ENCODE measurements around the gene EHBP1.
A peak's percentile ranks its signal among the peaks of the same experiment; 100 is the strongest.

The EHBP1 gene

DNA sequence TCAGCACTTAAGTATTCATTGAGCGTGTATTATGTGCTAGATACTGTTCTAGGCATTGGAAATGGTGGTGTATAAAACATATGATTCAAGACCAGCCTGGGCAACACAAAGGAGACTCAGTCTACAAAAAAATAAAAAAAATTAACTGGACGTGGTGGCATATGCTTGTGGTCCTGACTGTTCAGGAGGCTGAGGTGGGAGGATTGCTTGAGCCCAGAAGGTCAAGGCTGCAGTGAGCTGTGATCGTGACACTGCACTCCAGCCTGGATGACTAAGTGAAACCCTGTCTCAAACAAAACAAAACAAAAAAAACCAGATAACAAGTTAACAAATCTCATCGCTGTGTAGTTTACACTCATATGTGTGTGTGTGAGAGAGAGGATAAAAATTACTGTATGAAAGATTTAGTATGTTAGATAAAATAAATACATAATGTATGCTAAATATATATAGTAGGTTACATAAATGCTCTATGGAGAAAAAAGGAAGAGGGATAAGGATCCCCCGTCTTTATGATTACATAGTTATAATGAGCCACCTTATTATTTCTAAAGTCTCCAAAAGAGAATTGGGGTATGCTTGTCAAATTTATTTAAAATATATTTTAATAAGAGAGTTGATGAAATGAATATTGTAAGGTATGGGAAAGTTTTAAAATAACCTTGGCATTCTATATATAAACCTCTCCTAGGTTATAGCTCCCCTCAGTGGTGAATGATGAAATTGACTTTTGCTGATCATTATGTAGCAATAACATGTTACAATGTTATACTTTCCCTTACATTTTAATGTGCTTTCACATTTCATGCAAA, 69.2 kb downstream of the EHBP1 start:
- no peak overlapping the region for H3K4me3 Mint-ChIP-seq
- no peaks in the 10 kb centered on the region for H3K27me3 Mint-ChIP-seq
- no peak for DNase-seq
- ATAC-seq, result no peak
- no peaks in the 10 kb centered on the region for H3K9me3 Mint-ChIP-seq
- no peaks in the 10 kb centered on the region for H3K4me1 Mint-ChIP-seq
- H3K27ac Mint-ChIP-seq, result no peak overlapping the region

DNA sequence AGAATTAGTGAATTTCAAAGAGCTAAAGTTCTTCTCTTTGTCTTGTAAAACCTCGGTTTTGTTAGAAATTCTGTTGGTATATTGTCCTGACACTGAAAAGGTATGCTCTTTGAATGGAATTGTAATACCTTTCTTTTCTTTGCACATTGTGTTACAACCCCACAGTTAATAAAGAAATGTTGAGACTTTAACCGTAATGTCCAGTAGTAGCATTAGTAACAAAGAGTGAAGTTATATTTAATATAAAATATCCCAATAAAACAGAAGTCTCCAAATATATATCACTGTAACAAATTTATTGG, 69.8 kb downstream of the EHBP1 start:
- DNase-seq, result no peak
- no peaks in the 10 kb centered on the region for H3K4me1 Mint-ChIP-seq
- H3K27ac Mint-ChIP-seq, result no peak overlapping the region
- no peaks in the 10 kb centered on the region for H3K27me3 Mint-ChIP-seq
- no peaks in the 10 kb centered on the region for H3K9me3 Mint-ChIP-seq
- H3K4me3 Mint-ChIP-seq, result no peak overlapping the region
- ATAC-seq, result no peak

DNA sequence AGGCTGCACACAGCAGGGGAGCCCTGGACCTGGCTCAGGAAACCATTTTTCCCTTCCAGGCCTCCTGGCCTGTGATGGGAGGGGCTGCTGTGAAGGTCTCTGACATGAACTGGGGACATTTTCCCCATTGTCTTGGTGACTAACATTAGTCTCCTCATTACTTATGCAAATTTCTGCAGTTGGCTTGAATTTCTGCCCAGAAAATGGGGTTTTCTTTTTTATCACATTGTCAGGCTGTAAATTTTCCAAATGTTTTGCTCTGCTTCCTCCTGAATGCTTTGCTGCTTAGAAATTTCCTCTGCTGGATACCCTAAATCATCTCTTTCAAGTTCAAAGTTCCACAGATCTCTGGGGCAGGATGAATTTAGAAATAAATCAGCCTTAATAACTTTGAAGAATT, 78.2 kb downstream of the EHBP1 start:
- DNase-seq, result no peak
- H3K4me1 Mint-ChIP-seq, result peaks cover 6% of the 10 kb centered on the region

DNA sequence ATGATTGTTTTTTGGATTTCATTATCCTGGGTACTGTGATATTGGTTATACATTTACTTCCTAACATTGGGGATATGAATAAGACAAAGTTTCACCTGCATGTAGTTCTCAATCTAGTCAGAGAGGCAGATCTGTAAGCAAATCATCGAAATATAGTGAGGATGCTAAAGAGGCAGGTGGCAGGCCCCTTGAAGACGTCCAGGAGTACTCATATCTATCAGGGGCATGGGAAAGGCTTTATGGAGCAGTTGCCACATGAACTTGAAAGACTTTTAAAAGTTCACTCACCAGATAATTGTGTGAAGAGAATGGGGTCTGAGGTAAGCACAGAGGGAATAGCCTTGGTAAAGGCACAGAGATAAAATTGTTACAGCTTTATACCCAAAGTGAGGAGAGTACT, 78.8 kb downstream of the EHBP1 start:
- Mint-ChIP-seq H3K27me3 (no peaks in the 10 kb centered on the region), H3K4me1 (peaks cover 6% of the 10 kb centered on the region), H3K27ac (no peak overlapping the region), H3K9me3 (peaks cover 6 to 10% of the 10 kb centered on the region in 2 donors), H3K4me3 (no peak overlapping the region)
- ATAC-seq, result no peak
- DNase-seq, result no peak

More for the DNA sequence above, 78.2 kb downstream of the EHBP1 start:
- H3K27ac Mint-ChIP-seq, result no peak overlapping the region
- peaks cover 6 to 10% of the 10 kb centered on the region in 2 donors for H3K9me3 Mint-ChIP-seq
- ATAC-seq, result no peak
- H3K27me3 Mint-ChIP-seq, result no peaks in the 10 kb centered on the region
- no peak overlapping the region for H3K4me3 Mint-ChIP-seq

DNA sequence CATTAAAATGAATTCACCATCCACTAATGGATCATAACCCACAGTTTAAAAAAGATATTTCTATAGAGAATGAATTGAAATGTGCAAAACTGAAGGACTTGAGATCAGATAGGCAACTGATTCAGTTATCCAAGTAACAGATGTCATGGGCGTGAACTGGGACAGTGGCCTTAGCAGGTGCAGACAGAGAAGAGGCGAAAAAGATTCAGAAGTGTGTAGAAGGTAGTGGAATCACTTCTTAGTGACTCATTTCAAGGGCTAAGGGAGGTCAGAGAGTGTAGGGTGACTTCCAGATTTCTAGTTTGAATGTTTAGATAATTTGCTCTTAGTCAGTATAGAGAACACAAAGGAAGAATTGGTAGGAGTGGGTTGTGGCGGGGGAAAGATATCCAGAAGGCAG, 79.7 kb downstream of the EHBP1 start:
- no peak for DNase-seq
- ATAC-seq, result peak; percentile 54
- Mint-ChIP-seq H3K27me3 (no peaks in the 10 kb centered on the region), H3K9me3 (peaks cover 6 to 10% of the 10 kb centered on the region in 2 donors), H3K27ac (no peak overlapping the region), H3K4me3 (no peak overlapping the region), H3K4me1 (peaks cover 15% of the 10 kb centered on the region)

DNA sequence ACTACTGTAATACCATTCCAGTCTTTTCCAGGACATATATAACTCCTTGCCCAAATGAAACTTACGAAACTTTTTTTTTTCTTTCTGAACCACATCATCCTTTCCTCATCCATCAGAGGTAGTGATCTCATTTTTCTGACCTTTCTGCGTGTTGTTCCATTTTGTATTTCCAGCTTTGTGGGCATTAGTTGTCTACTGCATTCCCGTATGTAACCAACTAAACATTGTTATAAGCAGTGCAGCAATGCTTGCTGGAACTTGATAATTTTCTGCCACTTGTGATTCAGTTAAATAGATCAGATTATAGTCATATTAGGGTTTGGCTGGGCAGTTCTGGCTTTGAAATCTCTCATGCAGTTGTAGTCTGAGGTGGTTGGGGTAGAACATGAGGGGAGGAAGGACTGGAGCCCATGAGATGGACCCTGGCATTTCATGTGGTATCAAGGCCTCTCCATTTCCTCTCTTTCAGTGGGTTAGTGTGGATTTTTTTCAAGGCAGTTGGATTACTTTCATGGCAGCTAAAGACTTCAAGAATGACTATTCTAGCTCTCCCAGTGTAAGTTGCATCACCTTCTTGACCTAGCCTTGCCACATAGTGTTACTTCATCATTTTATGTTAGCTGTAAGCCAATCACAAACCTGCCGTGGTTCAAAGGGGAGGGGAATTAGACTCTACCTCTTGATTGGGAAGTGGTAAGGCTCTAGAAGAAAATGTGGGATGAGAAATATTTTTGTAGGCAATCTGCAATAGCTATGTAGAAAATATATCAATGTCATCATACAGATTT, 80.5 kb downstream of the EHBP1 start:
- Mint-ChIP-seq H3K9me3 (peaks cover 6 to 10% of the 10 kb centered on the region in 2 donors), H3K27me3 (no peaks in the 10 kb centered on the region), H3K27ac (peak overlapping the region in 1 of 2 donors; percentile 54), H3K4me1 (peaks cover 15% of the 10 kb centered on the region), H3K4me3 (no peak overlapping the region)
- ATAC-seq (peak; percentile 64), DNase-seq (no peak)

DNA sequence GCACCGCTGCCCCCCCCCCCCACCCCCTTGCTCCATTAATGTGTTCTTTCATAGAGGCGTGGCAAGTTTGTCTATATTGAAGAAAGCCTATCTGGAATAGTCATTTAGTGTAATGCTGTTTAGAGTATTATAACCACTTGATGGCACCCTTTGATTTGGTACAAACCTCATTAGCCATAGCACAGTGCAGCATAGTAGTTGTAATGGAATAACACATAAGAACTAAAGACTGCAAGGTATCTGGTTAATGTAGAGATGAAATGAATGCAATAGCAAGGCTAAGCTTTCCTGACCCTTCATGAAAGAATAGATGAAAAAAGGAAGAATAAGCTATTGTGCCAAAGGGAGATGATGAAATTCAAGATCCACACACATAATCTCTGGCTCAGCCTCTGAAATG, 81.9 kb downstream of the EHBP1 start:
- no peaks in the 10 kb centered on the region for H3K27me3 Mint-ChIP-seq
- ATAC-seq, result peak; percentile 84
- no peak overlapping the region for H3K27ac Mint-ChIP-seq
- no peak overlapping the region for H3K4me3 Mint-ChIP-seq
- DNase-seq, result no peak
- peaks cover 15% of the 10 kb centered on the region for H3K4me1 Mint-ChIP-seq
- peaks cover 6 to 10% of the 10 kb centered on the region in 2 donors for H3K9me3 Mint-ChIP-seq

DNA sequence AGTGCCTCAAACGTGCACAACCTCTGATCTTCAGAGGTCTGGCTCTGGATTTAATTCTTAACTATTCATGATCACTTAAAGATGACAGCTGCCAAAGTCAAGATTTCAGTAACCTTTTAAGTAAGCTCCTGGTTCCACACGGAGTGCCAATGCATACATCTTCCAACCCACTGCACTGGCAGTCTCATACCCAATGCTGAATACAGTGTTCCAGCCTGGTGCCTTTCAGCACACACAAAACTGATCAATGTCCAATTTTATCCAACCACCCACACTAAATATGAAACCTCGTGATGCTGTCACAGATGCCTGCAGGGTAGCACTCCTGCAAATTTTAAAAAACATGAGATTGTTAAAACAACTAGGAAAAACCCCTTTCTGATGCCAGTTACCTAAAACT, 84.0 kb downstream of the EHBP1 start:
- DNase-seq, result no peak
- Mint-ChIP-seq H3K9me3 (no peaks in the 10 kb centered on the region), H3K4me1 (peaks cover 15% of the 10 kb centered on the region), H3K27me3 (no peaks in the 10 kb centered on the region), H3K27ac (no peak overlapping the region), H3K4me3 (no peak overlapping the region)
- ATAC-seq, result no peak

DNA sequence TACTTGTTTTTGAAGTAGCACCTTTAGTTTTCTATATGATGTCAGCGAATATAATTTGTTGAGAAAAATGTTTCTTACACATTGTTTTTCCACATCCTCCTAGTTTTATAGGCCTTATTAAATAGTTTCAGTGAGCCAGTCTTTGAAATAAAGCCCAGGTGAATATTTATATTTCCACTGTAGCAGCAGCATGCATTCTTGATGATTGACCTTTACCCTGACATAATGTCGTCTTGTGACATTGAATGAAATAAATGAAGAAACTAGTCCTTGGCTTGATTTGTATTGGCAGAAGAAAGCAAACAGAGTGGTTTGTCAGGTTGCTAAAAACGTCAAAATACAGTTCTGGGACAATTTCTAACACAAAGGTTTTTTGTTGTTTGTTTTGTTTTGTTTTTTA, 84.4 kb downstream of the EHBP1 start:
- Mint-ChIP-seq H3K4me1 (peaks cover 15% of the 10 kb centered on the region), H3K27me3 (no peaks in the 10 kb centered on the region), H3K9me3 (no peaks in the 10 kb centered on the region), H3K4me3 (no peak overlapping the region), H3K27ac (no peak overlapping the region)
- ATAC-seq (no peak), DNase-seq (no peak)

DNA sequence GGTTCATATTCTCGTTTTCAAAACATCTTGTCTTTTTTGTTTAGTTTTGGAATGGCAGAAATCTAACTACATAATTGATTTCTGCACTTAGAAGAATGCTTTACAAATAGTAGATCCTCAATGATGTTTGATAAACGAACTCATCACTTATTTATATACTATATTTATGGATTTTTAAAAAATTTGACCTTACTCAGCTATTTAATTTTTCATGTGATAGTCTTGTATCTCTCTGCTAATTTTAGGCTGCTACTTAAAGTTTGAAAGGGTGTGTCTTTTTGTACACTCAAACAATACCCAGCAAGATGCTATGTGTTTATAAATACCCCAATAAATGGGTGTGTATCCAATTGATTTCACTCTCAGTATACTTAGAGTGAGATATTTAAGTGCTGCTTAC, 86.9 kb downstream of the EHBP1 start:
- no peak for DNase-seq
- ATAC-seq, result no peak
- H3K27ac Mint-ChIP-seq, result peak overlapping the region in 1 of 2 donors; percentile 38
- no peaks in the 10 kb centered on the region for H3K9me3 Mint-ChIP-seq
- H3K4me3 Mint-ChIP-seq, result no peak overlapping the region
- peaks cover 9% of the 10 kb centered on the region for H3K4me1 Mint-ChIP-seq
- H3K27me3 Mint-ChIP-seq, result no peaks in the 10 kb centered on the region

DNA sequence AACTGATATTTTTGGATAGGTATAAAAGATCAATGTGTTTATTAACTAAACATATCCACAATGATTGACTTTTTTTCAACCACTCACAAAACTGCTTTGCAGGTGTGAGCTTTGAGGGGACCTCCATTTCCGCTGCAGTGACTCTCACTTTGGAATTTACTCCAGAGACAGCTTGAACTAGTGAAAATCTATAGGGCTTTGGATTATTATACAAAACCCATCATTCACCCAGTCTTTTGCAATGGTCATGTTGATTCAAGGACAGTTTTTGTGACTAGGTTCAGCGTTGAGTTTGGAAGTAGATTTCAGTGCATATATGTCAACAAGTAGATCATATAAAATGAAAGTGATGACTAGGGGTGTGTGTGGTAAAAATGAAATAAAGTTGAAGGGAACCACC, 87.7 kb downstream of the EHBP1 start:
- no peak for ATAC-seq
- no peak for DNase-seq
- Mint-ChIP-seq H3K27me3 (no peaks in the 10 kb centered on the region), H3K4me1 (peaks cover 9% of the 10 kb centered on the region), H3K4me3 (no peak overlapping the region), H3K27ac (no peak overlapping the region), H3K9me3 (no peaks in the 10 kb centered on the region)

DNA sequence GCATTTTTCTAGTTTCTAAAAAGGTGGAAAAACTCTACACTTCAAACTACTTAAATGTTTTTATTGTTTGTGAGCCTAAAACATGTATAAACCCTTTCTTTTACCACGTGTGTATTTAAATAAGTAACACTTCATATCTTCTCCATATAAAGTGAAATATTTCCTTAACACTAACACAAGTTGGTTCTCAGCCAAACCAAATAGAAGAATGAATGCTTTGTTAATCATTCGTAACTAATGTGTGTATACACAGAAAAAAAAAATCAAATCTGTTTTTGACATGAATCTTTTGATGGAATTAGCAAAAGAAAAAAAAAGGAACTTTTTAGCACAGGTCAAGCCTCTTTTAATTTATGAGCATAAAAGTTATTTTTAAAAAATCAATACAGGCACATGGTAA, 89.3 kb downstream of the EHBP1 start:
- H3K27ac Mint-ChIP-seq, result no peak overlapping the region
- no peaks in the 10 kb centered on the region for H3K27me3 Mint-ChIP-seq
- H3K4me3 Mint-ChIP-seq, result no peak overlapping the region
- no peak for ATAC-seq
- H3K4me1 Mint-ChIP-seq, result peaks cover 8% of the 10 kb centered on the region
- DNase-seq, result no peak
- H3K9me3 Mint-ChIP-seq, result no peaks in the 10 kb centered on the region

DNA sequence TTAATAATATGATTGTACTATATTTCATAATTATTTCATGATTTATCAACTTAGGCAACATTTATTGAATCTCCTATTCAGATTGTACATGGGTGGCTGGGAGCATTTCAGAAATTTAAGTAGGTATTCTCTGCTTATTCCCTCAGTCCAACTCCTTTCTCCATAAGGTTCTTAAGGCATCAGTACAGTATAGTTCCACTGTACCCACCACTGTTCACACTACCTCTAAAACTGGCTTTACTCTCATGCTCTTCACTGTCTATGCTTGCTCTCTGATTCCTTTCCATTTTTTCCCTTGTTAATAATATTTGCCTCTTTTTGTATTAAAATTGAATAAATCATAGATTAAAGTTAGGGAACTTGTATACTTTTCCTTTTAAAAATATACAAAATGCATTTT, 89.8 kb downstream of the EHBP1 start:
- Mint-ChIP-seq H3K4me3 (no peak overlapping the region), H3K27me3 (no peaks in the 10 kb centered on the region), H3K27ac (peak overlapping the region in 1 of 2 donors; percentile 31), H3K9me3 (no peaks in the 10 kb centered on the region), H3K4me1 (peaks cover 10% of the 10 kb centered on the region)
- DNase-seq (no peak), ATAC-seq (no peak)

DNA sequence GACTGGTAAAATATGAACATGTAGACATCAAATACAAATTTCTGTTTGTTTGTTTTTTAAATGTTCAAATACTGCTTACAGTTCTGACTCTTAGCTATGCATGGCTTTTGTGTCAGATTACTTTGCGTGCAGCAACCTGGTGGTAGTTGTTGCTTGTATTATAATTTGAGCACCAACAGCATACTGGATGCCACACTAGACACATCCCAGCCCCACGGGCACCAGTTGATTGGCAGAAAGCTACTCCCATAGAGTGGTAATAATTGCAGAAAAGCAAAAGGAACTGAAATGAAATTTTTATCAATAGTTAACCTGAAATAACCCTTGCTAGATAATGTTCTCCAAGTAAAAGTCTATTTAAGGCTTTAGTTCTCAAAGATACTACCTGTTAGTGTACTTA, 91.6 kb downstream of the EHBP1 start:
- DNase-seq (no peak), ATAC-seq (no peak)
- no peak overlapping the region for H3K4me3 Mint-ChIP-seq
- H3K27me3 Mint-ChIP-seq, result no peaks in the 10 kb centered on the region
- no peaks in the 10 kb centered on the region for H3K9me3 Mint-ChIP-seq
- H3K27ac Mint-ChIP-seq, result no peak overlapping the region
- peaks cover 23% of the 10 kb centered on the region for H3K4me1 Mint-ChIP-seq

DNA sequence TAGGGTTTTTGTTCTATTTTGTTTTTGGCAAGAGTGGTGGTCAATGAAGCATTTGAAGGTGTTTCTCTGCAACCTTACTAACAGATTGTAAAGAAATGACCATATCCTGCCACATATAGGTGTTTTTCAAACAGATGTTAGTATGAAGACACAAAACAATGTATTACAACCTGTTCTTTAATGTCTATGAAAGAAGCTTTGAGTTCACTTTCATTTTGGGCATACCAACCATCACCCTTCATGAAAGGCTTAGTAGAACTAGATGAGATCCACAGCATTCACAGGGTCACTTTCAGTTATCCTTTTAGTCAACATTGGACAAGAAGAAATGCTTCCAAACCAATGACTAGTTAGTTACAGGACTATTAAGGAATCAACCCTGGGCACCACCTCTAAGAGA, 95.1 kb downstream of the EHBP1 start:
- no peaks in the 10 kb centered on the region for H3K9me3 Mint-ChIP-seq
- peaks cover 25% of the 10 kb centered on the region for H3K4me1 Mint-ChIP-seq
- no peaks in the 10 kb centered on the region for H3K27me3 Mint-ChIP-seq
- H3K27ac Mint-ChIP-seq, result no peak overlapping the region
- ATAC-seq, result no peak
- DNase-seq, result no peak
- H3K4me3 Mint-ChIP-seq, result no peak overlapping the region

DNA sequence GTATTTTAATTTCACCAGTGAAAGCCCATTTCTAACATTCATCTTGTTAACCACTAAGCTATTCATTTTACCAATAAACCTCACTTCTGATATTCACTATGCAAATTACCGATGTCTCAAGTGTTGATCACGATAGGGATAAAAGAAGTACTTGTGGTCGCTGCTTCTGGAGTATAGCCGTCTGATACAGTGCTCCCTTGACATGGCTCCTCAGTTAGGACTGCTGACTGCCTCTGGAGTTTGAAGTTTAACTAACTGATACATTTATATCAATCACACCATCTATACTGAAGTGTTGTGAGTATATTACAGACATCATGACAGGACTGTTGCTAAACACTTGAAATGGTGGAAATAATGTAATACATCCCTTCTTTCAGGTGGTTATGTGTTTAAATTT, 95.6 kb downstream of the EHBP1 start:
- Mint-ChIP-seq H3K9me3 (no peaks in the 10 kb centered on the region), H3K4me1 (peaks cover 25% of the 10 kb centered on the region), H3K27ac (no peak overlapping the region), H3K4me3 (no peak overlapping the region), H3K27me3 (no peaks in the 10 kb centered on the region)
- DNase-seq (no peak), ATAC-seq (no peak)

All from stimulated activated naive CD8-positive, alpha-beta T cell treated with anti-CD3 and anti-CD28 coated beads, Interleukin-15, amount 100 ng/mL, for 72 hours (primary cell).